Activated naive CD4-positive, alpha-beta T cell treated with Interleukin-2 at 50 U/mL for 16 hours (primary cell): Measurements from ENCODE around the gene NDUFA6.
"Not testable (repeated sequence)": the region's sequence is repeated elsewhere in the genome, so short reads cannot be mapped to it uniquely, and the experiment has no call there.

Source experiments
- DNase-seq: peaks from one replicate; pipeline ENCODE4 v3.0.0-alpha.2; 2020

The NDUFA6 gene

DNA sequence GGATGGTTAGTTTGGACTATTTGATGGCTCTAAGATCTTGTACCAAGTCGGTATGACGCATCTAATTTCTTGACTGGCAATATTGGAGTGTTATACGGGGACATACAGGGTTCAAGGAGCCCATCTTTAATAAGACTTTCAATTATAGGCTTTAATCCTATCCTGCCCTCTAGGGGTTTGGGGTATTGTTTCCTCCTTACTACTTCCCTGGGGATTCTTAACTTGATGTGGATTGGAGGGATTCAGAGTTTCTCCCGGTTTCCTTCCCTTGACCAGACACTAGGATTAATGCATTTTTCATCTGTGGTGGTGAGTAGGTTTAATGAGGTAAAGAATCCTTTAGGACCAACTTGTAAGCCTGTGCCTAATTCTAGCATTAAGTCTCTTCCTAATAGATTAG is 21.2 kb upstream of the NDUFA6 start:
- no peak for DNase-seq

DNA sequence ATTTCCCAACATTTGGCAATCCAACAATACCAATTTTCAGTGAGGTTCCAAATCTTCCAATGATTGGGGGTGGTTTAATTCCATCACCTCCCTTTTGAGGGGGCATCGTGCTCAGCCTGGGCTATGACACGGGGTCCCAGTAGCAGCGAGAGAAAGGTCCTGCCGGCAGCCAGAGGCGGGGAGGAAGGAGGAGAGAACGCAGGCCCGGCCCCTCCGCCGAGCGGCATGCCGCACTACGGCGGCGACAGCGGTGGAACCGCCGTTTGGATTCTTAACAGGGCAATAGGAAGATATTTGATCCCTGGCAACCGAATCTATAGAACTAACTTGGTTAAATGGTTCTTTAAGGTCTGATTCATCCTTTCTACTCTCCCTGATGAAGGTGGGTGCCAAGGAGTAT is 18.3 kb upstream of the NDUFA6 start:
- DNase-seq = no peak

- not testable (repeated sequence) for DNase-seq
These were observed 13.8 kb upstream of the NDUFA6 start for GRCh38 chr22:42104332-42104860.

DNA sequence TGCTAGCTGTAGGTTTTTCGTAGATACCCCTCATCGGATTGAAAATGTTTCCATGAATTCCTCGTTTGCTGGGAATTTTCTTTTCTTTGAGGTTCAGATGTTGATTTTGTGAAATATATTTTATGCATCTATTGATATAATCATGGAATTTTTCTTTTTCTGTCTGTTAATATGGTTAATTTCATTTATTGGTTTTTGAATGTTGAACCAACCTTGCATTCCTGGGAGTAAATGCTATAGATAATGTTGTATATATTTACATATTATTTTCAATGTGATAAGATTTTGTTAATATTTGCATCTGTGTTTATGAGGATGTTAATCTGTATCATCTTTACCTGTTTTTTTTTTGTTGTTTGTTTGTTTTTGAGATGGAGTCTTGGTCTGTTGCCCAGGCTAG is 10.6 kb upstream of the NDUFA6 start:
- no peak for DNase-seq

DNA sequence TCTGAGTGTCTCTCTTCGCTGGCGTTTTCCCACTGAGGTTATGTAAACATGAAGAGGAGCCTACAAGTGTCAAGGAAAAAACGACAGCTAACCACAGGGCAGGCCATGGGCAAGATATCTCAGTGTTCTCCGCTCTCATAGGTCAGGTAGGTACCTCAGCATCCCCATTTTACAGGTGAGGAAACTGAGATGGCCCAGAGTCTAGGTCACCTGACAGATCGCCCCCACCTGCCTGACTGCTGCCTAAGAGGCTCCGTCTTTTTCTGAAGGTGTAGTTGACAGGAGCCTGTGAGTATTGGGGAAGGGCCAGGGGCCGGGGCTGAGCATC is 847 bp upstream of the NDUFA6 start:
- DNase-seq = no peak

GRCh38 chr22:42086051-42086450 is 4.5 kb downstream of the NDUFA6 start:
- no peak for DNase-seq

DNA sequence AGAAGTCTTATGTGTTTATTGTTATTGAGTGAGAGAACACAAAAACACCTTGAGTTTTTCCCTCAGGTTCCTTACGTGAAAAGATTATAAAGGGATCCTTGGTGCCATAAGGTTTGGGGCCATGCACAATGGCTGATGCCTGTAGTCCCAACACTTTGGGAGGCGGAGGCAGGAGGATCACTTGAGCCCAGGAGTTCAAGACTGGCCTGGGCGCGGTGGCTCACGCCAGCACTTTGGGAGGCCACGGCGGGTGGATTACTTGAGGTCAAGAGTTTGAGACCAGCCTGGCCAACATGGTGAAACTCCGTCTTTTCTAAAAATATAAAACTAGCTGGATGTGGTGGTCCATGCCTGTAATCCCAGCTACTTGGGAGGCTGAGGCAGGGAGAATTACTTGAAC is 5.7 kb downstream of the NDUFA6 start:
- DNase-seq = no peak

- no peak for DNase-seq
These were observed 7.5 kb downstream of the NDUFA6 start for GRCh38 chr22:42083119-42083518.

DNA sequence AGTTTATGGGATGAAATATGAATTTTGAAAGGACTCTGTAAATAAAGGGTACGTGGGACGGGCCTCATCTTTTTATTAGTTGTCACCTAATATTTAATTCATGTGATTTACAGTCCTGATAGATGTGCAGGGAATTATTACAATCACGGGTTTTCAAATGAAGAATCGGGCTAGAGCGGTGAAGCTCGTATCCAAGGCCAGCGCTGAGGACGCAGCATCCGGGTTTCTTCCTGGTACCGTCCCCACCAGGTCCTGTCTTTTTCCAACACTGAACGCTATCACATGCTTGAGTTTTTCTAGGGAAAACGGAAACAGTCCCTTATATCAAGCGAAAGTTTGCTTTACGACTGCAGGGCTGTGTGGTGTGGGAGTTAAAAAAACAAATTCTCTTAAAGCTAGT is 10.3 kb downstream of the NDUFA6 start:
- DNase-seq = peak; percentile 21

DNA sequence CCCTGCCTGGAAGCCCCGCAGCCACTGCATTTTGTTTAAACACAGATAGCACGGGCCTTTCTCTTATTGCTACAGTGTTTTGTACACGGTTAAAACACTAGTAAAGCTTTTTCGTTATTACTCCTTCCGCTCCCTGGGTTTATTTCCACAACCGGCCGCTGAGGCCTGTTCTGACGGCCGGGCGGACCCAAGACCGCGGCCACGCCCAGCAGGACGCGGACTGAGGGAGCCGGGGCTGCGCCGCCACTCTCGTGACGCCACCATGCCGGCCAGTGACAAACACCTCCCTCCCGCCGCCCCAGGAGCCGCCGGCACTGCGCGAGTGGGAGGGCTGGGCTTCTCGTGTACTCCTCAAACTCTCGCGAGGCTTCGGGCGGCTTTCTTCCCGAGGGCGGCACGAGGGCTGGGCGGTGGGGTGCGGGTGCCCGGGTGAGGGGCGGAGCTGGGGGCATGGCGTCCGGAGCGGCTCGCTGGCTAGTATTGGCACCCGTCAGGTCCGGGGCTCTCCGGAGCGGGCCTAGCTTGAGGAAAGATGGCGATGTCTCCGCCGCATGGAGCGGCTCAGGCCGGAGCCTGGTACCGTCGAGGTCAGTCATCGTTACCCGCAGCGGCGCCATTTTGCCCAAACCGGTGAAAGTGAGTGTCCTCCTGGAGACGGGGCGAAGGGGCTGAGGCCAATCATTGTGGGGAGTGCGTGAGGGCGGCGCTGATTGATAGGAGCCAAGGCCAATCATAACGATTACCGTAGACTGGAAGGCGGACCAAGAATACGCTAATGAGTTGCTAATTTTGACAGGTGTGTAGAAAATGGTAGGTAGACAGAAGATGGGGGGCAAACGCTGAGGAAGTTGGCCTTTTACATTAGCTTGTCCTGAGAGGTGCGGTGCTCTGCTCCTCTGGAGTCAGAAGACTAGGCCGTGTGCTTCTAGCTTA is 11.0 kb downstream of the NDUFA6 start, which contains the start of gene SMDT1:
SMDT1 (plus strand) TSS at position 382 of the 933 bp plus-strand sequence; CDS start at position 451, 69 bp downstream.
- peak; percentile 97 for DNase-seq

GRCh38 chr22:42078469-42079318 is 11.9 kb downstream of the NDUFA6 start:
- DNase-seq = no peak

DNA sequence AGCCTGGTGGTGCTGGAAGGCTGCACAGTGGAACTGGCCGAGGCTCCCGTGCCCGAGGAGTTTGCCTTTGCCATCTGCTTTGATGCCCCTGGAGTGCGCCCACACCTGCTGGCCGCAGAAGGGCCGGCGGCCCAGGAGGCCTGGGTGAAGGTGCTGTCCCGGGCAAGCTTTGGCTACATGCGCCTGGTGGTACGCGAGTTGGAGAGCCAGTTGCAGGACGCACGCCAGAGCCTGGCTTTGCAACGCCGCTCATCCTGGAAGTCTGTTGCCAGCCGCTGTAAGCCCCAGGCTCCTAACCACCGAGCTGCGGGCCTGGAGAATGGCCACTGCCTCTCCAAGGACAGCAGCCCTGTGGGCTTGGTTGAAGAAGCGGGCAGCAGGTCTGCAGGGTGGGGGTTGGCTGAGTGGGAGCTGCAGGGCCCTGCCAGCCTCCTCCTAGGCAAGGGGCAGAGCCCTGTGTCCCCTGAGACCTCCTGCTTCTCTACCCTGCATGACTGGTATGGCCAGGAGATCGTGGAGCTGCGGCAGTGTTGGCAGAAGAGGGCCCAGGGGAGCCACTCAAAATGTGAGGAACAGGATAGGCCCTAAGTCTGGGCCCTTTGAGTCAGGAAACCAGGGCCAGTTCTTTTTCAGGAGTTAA is 13.0 kb downstream of the NDUFA6 start:
- DNase-seq = no peak

GRCh38 chr22:42076764-42077485 is 13.6 kb downstream of the NDUFA6 start:
- no peak for DNase-seq

- no peak for DNase-seq
These were observed 15.5 kb downstream of the NDUFA6 start for GRCh38 chr22:42074846-42075676.

DNA sequence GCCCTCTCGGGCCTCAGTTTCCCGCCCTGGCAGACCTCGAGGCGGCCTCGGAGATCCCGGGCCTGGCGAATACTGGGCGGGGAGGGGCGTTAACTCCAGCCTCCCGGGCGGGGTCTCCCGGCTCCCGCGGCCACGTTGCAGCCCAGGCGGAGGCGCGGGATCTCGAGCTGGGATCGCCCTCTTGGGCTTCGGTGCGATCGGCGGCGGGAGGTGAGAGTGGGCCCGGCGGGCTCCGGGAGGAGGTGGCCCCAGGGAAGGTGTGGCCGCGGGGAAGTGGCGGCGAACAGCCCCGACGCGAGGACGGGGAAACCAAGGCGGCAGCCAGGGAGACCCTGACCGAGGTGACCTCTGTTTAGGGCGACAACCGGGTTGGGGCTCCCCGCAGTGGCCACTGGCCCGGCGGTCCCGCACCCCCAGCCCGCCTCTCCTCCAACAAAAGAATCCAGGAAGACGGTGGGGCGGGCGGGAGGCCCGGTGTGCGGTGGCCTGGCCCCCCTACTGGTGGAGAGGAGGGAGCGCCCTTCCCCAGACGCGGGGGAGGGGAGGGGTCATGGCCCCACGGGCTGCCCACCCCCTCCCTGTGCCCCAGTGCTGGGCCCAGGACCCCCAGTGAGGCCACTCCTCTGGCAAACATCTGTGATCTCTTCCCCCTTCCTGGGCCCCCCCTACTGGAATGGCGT is 16.3 kb downstream of the NDUFA6 start, which contains the start of gene PHETA2:
PHETA2 (plus strand) TSS at position 117 of the 680 bp plus-strand sequence. CDS start 3,046 bp downstream, outside the sequence.
- DNase-seq = peak; percentile 64

GRCh38 chr22:42073621-42074041 is 16.9 kb downstream of the NDUFA6 start:
- DNase-seq = no peak

- DNase-seq = no peak
These were observed 17.8 kb downstream of the NDUFA6 start for GRCh38 chr22:42072606-42073330.

DNA sequence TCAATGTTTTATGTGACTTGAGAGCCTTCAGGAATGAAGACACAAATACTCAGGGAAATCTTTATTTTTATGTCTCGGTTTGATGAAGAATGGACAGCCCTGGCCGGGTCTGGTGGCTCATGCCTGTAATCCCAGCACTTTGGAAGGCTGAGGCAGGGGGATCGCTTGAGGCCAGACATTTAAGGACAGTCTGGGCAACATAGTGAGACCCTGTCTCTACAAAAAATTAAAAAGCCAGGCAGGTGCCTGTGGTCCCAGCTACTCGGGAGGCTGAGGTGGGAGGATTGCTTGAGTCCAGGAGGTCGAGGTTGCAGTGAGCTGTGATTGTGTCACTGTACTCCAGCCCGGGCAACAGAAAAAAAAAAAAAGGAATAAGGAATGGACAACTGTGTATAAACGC is 19.1 kb downstream of the NDUFA6 start:
- not testable (repeated sequence) for DNase-seq

- peak; percentile 94 for DNase-seq
These were observed 19.8 kb downstream of the NDUFA6 start, which contains the start of gene NAGA for GRCh38 chr22:42070517-42071422. Gene NAGA, minus strand, starts transcription at chr22:42070812. Its CDS starts 515 bp downstream, at chr22:42070297.
